ENCODE data around the gene CHRNE.
"Not testable (repeated sequence)": the region's sequence is repeated elsewhere in the genome, so short reads cannot be mapped to it uniquely, and the experiment has no call there.

The CHRNE gene

GRCh38 chr17:4881761-4882555 is 20.9 kb downstream of the CHRNE start:
- peak in 1 of 2 experiments; percentile 20 for DNase-seq

DNA sequence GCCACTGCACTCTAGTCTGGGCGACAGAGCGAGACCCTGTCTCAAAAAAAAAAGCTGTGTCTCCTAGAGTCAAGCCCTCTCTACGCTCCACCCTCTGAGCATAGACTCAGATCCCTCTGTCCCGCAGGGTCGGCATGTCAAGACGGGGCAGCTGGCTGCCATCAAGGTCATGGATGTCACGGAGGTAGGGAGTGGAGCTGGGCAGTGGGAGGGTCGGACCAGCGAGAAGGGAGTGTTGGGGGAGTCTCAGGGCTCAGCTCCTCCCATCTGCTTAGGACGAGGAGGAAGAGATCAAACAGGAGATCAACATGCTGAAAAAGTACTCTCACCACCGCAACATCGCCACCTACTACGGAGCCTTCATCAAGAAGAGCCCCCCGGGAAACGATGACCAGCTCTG is 22.0 kb downstream of the CHRNE start:
- DNase-seq, result no peak

GRCh38 chr17:4879601-4880000 is 23.3 kb downstream of the CHRNE start:
- DNase-seq, result no peak

DNA sequence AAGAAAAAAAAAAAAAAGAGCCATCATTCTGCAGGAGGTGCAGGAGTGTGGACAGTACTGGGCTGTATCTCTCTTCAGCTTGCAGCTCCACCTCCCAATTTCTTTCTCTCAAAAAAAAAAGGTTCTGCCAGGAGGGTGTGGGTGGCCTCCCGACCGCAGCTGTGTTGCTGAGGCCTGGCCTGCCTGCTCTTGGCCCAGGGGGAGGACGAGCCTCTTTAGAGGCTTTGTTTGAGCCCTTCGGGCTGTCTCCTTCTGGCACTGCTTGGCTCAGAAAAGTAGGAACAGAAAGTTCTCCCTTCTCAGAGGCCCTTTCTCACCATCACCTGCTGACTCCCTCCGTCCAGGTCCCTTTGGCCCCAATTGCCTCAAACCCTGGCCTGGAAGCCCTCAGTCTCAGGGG is 25.8 kb downstream of the CHRNE start:
- no peak for DNase-seq

DNA sequence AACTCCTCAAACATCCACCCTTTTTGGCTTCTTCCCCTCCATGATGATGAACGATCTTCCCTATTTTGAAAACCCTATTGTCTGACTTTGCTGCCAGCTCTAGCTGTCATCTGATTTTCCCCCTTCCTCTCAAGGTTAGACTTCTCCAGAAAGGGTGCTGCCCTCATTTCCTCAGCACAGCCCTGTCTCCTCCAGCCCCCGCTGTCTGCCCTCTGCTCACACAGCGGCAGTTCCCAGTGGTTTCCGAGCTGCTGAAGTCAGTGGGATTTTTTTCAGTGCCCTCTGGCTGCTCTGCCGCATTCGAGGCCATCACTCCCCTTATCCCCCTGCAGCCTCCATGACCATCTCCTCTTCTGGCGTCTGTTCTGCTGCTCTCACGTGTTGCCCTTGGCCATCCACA is 30.1 kb downstream of the CHRNE start:
- no peak for DNase-seq

- no peak for DNase-seq
Observed at GRCh38 chr17:4870855-4871254, 32.0 kb downstream of the CHRNE start.

GRCh38 chr17:4869058-4869998 is 33.6 kb downstream of the CHRNE start:
- not testable (repeated sequence) for DNase-seq

DNA sequence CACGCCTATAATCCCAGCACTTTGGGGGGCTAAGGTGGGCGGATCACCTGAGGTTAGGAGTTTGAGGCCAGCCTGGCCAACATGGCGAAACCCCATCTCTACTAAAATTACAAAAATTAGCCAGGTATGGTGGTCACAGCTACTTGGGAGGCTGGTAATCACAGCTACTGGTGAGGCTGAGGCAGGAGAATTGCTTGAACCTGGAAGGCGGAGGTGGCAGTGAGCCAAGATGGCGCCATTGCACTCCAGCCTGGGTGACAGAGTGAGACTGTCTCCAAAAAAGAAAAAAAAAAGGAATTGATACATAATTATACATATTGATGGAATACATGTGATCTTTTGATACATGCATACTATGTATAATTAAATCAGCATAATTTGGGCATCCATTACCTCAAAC is 35.4 kb downstream of the CHRNE start:
- DNase-seq, result not testable (repeated sequence)

GRCh38 chr17:4863321-4863720 is 39.6 kb downstream of the CHRNE start:
- no peak for DNase-seq

GRCh38 chr17:4862720-4863119 is 40.2 kb downstream of the CHRNE start:
- DNase-seq, result no peak

DNA sequence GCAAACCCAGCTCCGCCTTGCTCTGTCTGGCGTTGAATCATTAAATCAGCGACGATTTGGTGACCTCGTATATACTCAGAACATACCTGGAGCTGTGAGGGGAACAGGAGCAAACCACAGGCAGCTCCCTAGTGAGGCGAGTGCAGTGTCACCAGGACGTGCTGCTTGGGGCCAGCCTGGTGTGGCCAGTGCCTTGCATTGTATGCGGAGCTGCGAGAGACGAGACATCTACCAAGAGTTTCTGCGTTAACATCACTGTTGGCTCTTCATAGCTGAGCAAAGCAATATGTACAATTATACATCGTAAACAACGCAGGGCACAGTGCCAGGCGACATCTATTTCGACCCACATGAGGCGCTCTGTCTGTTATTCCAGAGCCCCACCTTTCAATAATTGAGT is 41.8 kb downstream of the CHRNE start:
- no peak for DNase-seq

DNA sequence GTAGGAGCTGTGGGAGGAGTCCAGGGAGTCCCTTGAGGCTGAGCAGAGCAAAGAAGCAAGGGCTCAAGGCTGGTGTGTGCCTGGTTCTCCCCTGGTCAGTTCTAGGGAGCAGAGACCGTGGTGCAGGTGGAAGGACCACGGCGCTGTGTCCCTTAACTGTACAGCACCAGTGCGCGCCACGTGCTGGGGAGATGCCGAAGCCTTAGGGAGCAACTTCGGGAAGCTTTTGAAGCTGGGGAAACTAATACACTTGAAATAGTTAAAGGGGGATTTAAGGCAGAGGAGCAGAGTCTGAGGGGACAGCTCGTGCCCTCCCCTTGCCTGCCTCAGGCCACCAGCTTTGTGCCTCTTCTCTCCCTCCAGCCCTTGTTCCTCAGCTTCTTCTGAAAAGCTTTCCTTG is 42.2 kb downstream of the CHRNE start:
- DNase-seq, result no peak

DNA sequence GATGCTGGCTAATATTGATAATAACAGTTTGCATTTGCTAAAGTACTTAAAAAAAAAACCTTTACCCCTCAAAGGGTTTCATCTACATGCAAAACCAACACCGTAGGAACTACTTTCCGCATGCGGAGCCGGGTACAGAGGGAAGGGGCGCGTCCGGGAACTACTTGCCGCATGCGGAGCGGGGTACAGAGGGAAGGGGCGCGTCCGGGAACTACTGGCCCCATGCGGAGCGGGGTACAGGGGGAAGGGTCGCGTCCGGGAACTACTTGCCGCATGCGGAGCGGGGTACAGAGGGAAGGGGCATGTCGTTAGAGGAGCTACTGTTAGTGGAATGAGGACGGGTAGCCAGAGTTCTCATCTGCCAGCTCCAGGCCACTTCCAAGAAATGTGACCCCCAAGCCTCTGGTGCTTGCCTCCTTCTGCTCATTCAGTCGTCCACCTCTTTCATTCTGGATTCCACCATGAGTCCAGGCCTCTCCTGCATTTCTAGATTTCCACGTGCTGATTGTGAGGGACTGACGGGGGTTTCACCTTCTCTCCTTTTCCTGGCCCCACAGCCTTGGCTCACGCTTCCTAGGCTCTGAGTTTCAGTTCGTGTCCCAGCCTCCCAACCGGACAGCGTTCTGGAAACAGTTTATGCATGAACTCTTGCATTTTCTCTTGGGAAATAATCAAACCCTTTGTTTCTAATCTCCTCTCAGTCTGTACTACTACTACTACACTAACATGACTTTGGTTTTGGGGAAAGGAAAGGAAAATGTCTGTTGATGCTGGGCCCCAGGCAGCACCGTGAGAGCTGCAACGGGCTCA is 42.9 kb downstream of the CHRNE start:
- DNase-seq, result no peak

- no peak for DNase-seq
Observed at GRCh38 chr17:4858882-4859260, 44.0 kb downstream of the CHRNE start.

- DNase-seq, result no peak
Observed at GRCh38 chr17:4858068-4858881, 44.6 kb downstream of the CHRNE start.

DNA sequence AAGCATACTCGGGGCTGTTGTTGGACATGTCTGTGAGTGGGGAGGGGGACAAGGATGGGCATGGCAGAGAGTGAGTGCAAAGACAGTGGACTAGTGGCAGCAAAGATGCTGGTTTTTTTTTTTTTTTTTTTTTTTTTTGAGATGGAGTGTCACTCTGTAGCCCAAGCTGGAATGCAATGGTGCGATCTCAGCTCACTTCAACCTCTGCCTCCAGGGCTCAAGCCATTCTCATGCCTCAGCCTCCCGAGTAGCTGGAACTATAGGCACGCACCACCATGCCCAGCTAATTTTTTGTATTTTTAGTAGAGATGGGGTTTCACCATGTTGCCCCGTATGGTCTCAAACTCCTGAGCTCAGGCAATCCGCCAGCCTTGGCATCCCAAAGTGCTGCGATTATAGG is 45.6 kb downstream of the CHRNE start:
- DNase-seq, result not testable (repeated sequence)

DNA sequence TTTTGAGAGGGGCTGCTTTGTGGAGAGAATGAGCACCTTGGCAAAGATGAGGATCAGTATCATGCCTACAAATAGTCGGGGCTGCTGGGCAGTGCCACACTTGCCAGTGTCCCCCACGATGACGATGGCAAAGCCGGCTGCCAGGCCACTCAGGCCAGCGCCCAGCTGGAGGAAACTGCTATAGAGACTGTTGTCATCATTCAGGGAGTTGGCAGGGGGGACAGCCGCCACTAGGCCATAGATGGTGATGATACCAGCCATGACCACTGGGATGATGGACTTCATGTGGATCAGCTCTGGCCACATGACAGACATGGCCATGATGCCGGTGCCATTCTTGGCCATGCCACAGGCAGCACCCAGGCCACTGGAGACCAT is 46.0 kb downstream of the CHRNE start:
- DNase-seq, result no peak

DNA sequence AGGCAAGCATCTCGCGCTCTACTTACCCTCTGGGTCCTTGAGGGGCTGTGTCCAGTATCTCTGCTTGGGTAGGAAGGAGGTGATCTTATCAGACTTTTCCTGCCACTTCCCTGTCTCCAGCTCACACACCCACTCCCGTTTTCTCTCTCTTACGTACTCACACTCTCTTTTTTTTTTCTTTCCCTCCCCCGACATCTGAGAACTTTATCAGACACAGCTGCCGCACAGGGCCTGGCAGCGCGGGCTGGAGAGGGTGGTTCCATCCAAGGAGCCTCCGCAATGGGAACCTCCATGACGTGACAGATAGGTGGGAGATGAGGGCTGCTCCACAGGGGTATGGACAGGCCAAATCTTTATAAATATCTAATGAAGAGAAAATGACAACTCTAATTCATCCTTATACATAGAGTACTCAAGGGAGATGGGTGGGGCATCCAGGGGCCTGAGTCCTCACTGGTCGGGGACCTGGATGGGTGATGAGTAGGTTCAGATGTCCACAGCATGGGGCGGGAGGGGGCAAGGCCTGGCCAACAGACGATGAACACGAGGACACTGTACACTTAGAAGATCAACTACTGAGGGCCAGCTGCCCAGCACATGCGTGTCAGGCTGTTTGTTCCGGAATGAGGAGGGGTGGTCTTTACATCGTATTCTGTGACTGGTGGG is 46.5 kb downstream of the CHRNE start:
- DNase-seq, result no peak

DNA sequence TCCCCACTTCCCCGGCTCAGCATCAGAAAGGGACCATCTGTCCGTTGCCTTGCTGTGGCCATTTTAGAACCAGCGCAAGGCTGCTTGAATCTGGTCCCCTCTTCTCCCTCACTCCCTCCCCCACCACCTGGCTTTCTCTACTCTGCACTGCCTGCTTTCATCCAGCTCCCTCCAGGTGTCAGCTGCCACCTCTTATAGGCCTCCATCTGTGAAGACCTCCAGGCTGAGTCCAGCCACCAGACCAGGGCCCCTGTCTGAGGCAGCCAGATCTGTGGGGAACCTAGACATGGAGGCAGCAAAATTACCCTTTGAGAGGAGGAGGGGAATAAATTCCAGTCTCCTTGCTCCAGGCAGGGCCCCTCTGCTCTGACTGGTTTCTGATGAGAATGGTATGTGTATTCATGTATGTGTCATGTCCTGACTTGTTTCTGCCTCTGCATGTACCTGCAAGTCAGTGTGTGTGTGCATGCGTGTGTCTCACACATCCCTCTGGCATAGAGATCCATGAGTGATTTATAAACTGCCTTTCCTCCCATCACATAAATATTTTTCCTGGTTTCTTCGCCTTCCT is 48.7 kb downstream of the CHRNE start:
- peak; percentile 76 to 90 for DNase-seq

GRCh38 chr17:4853208-4853671 is 49.7 kb downstream of the CHRNE start:
- DNase-seq, result no peak

DNA sequence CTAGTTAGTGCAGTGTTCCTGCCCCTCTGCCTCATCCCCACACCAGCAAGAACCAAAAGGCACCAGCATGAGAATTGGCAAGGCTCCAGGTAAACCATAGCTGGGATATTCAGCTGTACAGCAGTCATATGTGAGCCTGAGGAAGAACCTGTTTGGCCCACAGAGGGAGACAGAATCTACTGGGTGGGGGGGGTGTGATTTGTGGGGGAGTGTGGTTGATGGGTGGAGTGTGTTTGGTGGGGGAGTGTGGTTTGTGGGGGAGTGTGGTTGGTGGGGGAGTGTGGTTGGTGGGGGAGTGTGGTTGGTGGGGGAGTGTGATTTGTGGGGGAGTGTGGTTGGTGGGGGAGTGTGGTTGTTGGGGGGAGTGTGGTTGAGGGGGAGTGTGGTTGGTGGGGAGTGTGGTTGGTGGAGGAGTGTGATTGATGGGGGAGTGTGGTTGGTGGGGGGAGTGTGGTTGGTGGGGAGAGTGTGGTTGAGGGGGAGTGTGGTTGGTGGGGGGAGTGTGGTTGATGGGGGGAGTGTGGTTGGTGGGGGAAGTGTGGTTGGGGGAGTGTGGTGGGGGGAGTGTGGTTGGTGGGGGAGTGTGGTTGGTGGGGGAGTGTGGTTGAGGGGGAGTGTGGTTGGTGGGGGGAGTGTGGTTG is 50.2 kb downstream of the CHRNE start:
- DNase-seq, result peak in 1 of 2 experiments; percentile 38
